HG02610 (cell line): ENCODE measurements around the gene RAPGEF3.

Source experiments
- ATAC-seq: cut with Tn5 transposase; IDR thresholded peaks from one replicate; pipeline ENCODE4 v1.9.1; 2021; ENCODE audit warnings: mild to moderate bottlenecking, moderate library complexity; ENCODE audit not compliant: unreplicated experiment

Gene RAPGEF3

DNA sequence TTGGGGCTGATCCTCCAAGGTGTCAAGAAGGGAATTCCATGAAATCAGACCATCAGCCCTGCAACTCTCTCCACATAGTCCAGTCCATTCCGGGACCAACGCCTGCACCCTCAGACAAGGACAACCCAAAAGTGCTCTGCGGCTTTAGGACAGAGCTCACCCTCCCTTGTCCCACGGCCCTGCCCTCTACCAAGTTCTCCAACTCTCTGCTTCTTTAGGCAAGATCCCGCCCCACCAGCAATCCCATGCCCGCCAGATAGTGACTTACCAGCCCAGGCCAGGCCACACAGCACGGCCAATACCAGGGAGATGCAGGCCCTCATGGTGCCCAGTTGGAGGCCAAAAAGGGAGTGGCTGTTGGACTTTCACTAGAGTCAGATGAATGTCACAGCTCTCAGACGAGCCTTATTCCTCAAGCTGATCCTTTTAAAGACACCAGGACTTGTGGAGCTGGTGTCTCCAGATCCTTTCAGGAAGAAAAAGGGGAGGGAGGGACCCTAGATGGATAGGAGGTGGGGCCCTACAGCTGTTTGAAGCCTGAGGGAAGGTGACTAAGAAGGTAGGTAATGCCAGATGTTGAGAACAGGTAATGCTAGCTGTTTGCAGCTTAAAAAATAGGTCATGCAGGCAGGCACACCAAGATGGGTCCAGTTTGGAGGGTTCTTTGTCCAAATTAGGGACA, 33.4 kb downstream of the RAPGEF3 start, which contains the start of gene ENDOU:
TSS of gene ENDOU (minus strand) at position 400 of the 682 bp plus-strand sequence. CDS start at position 323, 77 bp downstream.
- no peak for ATAC-seq

DNA sequence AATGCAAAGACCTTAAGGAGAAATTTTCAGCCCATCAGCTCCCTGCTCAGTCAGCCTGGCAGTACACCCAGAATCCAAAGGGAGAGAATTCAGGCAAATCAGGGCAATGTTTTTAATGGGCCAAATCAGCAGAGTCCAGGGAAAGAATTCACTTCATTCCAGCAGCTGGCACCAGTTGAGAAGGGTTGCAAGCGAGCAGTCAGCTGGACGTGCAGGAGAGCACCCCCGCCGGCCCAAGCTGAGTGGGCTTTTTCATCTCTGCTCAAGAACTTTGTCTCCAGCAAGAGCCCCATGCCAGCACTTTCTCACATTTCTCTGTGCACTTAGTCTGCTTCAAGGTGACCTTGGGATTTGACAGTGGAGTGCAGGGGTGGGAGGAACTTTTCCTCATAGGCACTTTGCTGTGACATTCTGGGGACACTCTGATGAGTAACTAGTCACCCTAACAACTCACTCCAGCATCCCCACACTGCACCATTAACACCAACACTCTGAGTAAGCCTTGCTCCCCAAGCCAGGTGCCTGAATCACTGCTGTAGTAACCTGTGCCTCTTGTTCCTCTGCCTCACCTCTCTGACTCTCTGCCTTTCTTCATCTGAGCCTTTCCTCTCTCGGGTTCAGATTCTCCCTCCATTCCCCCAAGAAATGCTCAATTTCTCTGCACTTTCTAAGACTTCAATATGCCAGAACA, 35.6 kb downstream of the RAPGEF3 start:
- no peak for ATAC-seq

DNA sequence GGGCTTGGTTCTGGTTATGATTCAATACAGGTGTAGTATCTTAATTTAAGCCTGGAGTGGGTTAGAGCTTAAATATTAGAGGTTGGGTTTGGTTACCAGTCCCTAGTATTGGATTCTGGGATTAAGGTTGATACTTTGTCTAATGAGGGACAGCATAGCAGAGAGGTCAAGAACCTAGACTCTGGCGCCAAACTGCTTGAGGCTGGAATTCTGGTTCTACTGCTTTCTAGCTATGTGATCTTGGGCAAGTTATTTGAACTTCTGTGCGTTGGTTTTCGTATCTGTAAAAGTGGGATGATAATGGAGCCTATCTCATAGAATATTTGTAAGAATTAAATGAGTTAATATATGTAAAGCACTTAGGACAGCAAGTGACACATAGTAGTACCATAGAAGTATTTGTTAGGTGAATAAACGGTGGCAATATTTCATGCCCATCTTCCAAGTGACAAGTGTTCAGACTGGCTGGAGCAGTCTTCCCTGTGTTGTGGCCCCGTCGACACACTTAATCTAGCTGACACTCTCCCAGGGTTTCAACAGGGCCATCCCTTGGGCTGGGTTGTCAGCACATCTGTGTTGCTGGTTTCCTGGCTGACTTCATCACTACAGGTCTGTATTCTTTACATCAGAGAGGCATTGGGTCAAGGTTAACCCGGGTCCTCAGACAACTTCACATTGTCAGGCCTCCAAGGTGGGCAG, 36.4 kb downstream of the RAPGEF3 start:
- ATAC-seq: no peak

DNA sequence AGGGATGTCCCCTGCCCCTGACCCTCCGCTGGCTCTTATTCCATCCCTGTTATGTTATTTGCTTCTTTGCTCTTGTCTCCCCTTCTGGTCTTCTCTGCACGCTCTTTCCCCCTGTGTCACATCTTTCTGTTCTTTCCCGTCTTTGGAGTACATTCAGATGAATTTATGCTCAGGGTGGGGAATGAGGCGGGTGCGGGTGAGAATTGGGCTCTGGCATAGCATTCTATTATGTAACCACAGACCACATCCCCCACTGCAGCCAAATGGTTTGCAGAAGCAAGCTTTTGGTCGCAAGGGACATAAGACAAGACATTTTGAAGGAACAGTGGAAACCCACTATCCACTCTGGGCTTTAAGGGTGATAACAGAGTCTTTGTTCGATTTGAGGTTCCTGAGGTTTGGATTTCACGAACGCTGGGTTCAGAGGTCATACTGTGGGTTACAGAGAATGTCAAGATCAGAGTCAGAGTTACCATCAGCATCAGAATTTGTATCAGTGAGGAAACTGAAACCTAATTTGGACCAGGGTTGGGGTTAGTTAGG, 37.2 kb downstream of the RAPGEF3 start:
- no peak for ATAC-seq

DNA sequence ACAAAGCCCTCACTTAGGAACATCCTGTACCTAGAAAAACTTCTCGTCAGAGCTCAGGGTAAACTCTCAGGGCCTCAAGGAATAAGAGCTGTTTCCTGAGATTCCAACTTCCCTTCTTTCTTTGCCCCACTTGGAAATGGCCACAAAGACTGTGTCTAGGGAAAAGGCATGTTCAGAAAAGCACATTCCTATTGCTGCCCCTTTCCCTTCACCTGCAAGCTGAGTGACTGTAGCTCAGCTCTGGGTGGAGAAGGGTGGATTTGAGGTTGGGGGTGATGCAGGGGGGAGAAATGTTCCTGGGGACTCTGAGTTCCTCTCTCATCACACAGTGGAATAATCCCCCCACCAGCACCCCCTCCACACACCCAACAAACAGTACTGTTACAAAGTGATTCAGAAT, 40.1 kb downstream of the RAPGEF3 start:
- ATAC-seq: no peak

DNA sequence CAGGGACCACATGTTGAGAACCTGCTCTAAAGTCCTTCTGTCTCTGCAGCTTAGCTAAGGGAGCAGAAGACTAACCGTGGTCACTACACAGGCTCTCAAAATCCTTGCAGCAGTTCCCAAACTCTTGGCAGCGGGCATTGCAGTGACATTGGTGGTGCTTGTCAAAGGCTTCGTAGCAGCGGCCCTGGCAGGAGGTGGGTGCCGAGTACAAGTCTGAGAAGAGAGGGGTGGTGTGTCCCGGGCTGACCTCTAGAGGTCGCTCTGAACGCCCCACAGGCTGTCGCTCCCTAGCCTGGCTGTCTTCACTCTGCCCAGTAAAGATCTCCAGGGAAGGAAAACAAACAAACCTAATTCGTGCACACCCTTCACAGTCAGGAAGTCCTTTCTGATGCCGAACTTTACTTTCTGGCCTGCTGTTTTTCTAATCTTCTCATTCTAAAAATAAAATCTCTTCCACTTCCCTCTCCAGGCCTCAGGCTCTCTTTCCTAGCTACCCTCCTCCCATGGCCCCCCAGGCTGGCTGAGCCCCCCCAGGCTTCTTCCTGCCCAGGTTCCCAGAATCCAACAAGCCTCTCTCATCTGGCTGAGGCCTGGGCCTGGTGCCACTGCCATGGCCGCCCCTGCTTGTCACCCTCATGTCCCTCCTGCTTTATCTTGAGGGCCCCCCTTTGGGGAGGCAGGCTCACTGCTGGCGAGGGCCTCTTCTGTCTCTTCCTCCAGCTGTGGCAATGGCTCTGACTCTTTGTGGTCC, 41.1 kb downstream of the RAPGEF3 start:
- ATAC-seq: no peak

DNA sequence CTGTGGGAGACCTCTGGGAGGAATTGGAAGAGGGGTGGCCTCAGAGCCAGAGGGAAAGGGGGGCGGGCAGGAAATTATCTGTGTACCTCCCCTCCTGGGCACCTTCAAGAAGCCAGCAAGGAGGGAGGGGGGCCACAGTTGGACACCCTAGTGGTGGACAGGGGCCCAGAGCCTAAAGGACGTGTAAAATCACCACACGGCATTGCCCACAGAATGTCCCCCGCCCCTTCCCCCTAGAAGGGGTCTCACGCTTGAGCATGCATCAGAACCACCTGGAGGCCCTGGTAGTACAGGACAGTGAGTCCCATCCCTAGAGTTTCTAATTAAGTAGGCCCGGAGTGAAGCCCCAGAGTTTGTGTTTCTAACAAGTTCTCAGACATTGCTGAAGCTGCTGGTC, 41.6 kb downstream of the RAPGEF3 start:
- no peak for ATAC-seq

DNA sequence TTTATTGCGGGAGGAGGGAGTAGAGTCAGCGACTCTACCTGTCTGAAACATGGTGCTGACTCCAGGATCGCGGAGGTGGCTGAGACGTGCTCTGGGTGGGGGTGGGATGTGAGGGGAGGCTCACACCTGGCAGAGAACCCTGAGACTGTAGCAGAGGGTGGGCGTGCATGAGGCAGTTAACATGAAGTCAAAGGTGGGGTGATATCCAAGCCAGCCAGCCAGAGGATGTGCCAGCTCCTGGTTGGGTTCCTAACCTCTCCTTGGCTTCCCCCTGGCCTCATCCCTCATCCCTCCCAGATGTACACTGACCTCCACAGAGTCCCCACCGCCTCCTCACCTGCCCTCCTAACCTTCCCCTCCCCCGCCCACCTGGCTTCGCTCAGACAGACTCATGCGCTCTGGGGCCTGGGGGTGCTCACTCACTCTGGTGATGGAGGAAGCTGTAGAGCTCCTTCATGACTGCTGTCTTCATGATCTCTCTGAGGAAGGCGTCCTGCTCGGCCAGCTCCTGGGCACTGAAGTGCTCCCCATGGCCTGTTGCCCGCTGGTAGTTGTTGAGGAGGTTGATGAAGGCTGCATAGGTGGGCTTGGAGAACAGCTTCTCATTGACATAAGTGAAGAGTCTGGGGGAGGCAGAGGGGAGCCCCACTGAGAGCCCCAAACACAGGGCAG, 42.7 kb downstream of the RAPGEF3 start:
- ATAC-seq: no peak

DNA sequence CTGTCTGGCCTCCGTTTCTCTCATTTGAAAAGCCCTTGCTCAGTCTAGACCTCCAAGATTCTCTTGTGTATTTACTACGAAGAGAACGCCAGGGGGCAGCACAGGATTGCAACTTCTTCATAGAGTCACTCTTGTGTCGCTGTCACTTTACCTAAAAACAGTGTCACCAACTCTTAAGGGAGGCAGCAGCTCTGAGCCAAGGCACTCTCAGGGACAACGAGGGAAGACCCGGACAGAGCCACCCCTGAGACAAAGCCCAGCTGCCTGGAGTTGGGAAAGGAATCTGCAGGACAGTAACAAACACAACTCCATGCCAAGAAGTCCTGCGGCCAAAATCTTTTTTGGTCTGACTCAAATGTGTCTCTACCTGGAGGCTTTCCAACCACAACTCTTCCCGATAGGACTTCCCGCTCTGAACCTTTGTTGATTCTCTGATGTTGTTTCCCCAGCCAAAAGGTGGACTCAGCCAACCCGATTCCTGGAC, 43.2 kb downstream of the RAPGEF3 start:
- ATAC-seq: peak; percentile 72

DNA sequence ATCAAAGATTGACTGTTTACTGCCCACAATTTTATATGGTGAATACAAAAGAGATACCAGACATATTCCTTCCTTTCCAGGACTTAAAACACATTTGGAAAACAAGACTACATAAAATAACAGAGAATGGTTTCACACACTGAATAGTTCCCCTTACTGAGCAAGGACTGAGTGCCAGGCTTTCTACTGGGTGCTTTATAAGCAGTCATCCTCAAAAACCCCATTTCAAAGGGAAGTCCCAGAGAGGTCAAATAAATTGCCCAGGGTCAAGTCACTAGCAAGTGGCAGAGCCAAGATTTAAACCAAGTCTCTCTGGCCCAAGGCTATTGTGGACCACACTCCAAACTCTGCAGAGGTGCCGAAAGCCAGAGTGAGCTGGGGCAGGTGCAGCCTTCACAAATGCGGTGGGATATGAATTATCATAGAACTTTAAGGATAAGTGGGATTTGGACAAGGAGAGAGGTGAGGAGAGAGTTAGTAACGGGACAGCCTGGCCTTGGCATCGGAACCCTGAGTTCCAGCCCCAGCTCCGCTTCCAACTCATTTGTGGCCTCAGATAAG, 43.8 kb downstream of the RAPGEF3 start:
- ATAC-seq: no peak

DNA sequence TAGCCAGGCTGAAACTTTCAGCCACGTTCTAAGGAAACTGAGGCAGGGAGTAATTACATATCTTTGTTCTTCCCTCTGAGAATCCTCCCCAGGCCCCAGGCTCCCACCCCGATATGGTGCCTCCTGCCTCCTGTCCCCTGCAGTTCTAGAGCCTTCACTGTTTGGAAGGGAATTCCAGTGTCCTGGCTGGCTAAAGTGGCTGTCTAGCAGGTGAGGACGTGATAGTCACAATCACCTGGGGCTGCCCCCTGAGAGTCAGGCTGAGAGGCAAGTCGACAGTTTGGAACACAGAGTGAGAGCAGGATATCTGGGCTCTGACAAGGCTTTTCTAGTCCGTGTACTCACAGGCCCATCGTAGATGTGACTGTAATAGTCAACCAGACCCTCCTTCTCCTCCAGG, 46.5 kb downstream of the RAPGEF3 start:
- ATAC-seq: no peak

DNA sequence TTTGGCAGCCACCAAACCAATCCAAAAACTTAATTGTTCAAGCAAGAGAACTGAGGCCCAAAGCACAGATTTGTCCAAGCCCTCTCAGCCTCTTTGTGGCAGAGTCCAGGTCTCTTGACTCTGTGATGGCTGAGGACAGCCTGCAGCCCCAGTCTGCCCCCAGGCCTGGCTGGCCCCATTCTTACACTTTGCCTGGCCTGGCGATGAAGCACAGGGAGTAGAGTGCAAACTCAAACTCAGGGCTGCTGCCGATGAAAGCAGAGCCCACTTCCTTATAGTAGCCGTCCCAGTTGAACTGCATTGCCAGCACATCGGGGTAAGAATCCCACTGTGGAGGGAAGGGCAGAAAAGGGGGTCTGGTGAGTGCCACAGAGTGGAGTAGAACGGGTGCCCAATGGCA, 47.2 kb downstream of the RAPGEF3 start:
- no peak for ATAC-seq

DNA sequence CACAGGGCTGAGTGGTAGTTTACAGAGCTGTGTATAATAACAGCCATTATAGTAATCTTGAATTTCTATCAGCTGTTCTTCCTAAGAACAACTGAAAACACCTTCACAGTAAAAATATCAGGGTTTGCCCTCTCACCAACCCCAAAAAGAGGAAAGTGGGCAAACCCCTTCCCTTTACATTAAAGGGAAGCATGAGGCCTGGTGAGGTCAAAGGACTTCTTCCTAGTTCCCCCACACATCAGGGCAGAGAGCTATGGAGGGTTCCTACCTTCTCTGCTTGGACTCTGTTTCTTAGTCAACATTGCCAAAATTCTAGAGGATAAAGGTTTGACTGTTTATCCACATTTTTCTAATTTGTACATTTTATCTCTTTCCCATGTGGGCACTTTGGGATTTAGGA, 48.4 kb downstream of the RAPGEF3 start:
- ATAC-seq: no peak

DNA sequence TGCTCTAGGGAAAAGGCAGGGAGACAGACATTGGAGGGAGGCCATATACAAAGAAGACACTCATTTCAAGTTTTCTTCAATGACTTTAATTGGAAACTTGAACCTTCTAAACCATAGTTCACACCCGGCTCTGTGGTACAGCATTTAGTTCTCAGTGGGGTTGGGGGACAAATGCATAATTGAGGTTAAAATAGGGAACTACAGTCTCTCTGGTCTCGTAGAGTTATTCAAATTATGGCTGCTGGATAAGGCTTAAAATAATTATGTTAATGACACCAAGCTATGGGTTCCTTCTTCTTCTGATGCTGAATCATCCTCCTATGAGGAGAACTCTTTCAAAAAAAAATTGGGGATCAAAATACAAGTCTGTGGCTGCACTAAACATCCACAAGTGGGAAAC, 49.0 kb downstream of the RAPGEF3 start:
- no peak for ATAC-seq

DNA sequence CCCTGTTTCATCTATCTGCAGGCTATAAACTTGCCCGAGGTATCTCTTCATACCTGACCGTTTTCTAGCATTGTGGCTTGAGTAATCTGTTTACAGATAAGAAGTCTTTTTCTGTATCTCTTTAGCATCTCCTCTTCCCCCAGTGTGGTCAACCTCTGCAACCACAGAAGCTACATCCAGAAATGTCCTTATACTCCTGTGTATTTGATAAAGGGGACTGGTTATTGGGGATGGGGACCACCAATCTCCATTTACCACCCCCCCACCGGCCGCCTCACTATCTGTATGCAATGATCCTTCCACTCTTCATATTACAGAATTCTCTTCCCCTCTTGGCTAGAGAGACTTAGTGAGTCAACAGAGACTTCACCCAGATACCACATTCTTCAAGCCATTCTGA, 49.4 kb downstream of the RAPGEF3 start:
- ATAC-seq: no peak

DNA sequence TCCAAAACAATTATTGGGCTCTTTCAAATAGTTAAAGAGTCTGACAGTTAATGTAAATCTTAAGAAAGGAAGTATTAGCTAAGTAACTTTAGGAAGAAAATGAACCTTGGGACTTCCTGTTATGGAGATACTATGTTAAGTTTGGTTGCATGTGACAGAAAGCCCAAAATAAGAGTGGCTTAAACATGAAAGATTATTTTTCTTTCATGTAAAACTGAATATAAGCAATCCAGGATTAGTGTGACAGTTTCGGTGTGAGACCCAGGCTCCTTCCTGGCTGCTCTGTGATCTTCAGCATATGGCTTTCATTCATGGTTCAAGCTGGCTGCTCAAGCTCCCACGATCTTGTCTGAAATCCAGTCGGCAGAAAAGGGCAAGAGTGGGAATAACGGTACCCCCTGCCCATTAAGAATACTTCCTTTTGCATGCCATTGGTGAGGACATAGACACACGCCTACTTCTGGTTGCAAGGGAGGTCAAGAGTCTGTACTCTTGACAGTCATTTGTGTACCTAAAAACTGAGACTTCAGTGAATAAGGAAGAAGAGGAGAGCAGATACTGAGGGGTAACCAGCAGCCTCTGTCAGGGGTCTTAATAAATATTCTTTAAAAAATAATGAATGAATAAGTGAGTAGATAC, 50.7 kb downstream of the RAPGEF3 start:
- peak; percentile 24 for ATAC-seq

DNA sequence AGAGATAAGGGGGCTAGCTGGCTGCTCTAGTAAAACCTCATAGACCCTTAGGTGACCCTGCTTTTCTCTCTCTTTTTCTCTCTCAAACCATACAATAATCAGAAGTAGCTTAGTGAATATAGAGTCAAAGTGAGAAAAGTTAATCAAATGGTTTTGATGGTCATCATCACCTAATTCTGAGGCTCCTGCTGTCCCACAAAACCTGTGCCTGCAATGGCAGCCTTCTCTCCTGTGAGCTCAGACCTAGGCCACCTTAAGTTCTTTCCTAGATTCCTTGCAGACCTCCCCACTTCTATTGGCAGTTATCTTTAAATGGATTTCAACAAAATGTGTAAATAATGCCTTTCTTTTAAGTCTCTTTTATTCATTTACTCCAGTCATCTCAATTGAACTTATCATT, 51.3 kb downstream of the RAPGEF3 start:
- no peak for ATAC-seq

DNA sequence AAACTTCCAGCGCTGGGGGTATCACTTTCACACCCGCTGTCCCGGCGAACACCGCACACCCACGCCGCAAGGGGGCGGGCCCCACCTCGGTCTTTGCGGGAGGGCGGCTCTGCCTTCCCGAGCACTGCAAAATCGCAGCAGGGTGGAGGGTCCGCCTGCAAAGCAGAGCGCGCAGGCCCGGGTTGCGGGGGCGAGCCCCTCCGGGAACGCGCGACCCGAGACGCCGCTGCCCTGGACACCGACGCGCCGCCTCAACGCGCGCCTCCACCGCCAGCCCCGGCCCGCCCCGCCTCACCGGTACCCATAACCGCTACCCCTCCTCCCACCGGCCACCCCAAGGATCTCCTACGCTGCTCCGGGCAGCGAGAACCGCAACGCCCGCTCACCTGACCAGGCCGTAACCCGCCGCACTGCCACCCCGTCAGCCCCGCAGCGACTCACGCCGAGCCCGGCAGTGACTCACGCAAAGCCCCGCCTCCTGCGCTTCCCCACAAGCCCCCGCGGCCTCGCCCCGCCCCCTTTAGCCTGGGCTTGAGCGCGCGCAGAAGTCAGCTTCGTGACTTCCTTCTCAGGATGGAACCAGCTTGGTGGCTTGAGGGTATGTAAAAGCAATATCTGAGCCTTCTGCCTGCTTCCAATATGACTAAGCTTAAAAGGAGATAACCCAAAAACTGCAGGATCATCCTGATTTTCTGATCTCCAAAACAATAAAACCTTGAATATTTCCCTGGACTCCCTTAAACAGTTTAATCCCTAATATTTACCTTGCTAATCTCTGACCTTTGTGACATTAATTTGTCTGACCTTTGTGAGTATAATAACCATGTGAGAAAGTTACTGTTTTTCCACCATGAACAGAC, 52.9 kb downstream of the RAPGEF3 start, which contains the start of gene RPAP3:
TSS of gene RPAP3 (minus strand) at position 465 of the 860 bp plus-strand sequence. CDS start 3,190 bp downstream, outside the sequence.
- ATAC-seq: peak; percentile 78

DNA sequence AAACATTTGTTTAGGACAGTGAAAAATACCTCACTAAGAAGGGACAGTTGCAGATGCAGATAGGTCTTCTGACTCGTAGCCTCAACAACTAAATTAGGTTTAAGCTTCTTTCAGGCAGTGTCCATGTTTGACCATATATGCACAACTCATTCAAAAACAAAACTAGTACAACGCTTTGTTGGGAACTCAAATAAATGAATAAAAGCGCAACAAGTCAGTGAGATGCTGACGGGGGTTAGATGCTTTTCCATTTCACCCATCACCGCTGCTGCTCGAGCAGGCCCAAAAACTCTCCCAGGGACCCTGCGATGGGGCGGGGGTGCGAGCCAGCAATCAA, 53.5 kb downstream of the RAPGEF3 start:
- ATAC-seq: no peak
